HG03378 (cell line): ENCODE measurements around the gene CFL2.

Source experiments
- ATAC-seq: cut with Tn5 transposase; IDR thresholded peaks from one replicate; pipeline ENCODE4 v1.9.1; 2021; ENCODE audit warnings: mild to moderate bottlenecking, moderate library complexity; ENCODE audit not compliant: unreplicated experiment

Gene CFL2

DNA sequence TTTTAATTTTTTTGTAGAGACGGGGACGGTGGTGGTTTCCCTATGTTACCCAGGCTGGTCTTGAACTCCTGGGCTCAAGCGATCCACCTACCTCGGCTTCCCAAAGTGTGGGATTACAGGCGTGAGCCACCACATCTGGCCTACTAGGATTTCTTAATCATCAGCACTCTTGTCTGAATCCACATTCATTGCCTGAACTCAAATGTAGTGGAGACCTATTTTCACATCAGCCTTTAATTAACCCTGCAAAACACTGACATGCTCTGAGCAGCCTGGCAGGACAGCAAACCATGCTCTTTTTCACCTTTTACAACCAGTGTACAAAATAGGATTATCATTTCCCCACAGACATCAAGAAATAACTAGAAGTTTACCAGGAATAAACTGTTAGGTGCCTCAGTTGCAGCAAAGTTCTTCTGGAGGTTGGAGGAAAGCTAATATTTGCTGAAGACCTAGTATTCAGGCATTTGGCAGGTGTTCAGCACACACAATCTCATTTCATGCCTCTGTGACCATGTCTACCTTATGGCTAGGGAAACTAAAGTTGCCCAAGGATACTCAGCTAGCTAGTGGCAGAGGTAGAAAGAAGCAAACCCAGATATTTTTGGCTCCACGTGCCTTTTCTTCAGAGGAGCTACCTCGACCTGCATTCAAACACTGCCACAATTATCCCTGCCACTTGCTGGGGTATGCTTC, 37.7 kb downstream of the CFL2 start:
- ATAC-seq = no peak

DNA sequence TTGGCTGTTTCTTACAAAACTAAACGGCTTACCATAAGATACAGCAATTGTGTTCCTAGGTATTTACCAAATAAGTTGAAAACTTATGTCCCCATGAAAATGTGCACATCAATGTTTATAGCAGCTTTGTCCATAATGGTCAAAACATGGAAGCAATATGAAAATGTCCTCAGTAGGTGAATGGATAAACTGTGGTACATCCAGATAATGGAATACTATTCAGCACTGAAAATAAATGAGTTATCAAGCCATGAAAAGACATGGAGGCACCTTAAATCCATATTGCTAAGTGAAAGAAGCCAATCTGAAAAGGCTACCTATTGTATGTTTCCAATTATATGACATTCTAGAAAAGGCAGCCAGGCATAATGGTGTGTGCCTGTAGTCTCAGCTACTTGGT, 40.7 kb downstream of the CFL2 start:
- no peak for ATAC-seq

DNA sequence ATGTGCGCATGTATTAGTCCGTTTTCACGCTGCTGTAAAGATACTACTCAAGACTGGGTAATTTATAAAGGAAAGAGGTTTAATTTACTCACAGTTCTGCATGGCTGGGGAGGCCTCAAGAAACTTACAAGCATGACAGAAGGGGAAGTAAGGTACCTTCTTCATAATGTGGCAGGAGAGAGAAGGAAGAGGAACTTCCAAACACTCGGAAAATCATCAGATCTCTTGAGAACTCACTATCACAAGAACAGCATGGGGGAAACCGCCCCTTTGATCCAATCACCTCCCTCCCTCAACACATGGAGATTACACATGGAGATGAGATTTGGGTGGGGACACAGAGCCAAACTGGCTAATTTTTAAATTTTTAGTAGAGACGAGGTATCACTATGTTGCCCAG, 42.7 kb downstream of the CFL2 start:
- no peak for ATAC-seq

DNA sequence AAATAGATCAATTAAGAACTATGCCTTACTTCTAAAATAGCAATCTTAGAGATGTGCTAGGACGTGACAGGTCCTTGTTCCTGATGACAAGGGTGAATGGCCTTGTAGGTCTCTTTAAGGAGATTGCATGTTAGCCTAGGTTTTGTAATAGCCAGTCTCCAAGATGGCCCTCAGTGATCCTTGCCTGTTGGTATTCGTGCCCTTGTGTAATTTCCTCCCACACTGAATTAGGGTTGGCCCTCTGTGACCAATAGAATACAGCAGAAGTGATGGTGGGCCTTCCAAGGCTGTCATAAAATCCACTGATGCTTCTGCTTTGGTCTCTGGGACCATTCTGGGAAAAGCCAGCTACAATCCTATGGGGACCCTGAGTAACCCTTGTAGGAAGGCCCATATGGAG, 46.3 kb downstream of the CFL2 start:
- no peak for ATAC-seq

DNA sequence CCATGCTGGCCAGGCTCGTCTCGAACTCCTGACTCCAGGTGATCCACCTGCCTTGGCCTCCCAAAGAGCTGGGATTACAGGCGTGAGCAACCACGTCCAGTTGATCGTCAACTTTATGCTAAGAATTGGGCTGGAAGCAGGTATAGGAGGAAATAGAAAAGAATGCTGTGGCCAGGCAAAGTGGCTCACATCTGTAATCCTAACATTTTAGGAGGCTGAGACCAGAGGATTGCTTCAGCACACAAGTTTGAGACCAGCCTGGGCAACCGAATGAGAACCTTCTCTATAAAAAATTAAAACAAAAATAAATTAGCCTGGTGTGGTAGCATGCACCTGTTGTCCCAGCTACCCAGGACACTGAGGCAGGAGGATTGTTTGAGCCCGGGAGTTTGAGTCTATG, 47.4 kb downstream of the CFL2 start:
- ATAC-seq = no peak

DNA sequence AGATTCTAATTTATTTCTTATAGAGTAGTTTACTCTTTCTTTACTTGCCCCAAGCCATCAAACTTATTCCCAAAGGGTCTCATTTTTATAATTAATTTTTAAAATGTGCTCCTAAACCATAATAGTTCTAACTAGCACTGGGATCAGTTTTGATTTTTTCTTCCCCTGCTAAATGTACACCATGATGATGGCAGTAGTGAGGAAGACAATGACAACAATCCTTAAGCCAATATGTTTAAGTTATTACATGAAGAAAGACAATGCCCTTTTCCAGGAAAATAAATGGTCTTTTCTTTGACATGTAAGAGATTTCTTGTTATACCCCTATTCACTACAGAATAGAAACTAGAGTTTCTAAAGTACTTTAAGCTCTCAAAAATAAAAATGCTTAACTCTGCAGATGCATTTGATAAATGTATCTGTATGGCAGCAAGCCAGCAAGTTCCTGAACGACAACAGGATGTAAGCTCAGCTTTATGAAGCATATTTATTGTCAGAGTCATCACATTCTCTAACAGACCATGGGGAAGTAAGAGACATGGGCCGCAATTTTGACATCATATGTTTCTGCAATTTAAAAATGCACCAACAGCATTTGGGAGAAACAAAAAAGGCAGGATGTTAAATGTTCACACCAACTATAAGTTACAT, 48.5 kb downstream of the CFL2 start:
- no peak for ATAC-seq

DNA sequence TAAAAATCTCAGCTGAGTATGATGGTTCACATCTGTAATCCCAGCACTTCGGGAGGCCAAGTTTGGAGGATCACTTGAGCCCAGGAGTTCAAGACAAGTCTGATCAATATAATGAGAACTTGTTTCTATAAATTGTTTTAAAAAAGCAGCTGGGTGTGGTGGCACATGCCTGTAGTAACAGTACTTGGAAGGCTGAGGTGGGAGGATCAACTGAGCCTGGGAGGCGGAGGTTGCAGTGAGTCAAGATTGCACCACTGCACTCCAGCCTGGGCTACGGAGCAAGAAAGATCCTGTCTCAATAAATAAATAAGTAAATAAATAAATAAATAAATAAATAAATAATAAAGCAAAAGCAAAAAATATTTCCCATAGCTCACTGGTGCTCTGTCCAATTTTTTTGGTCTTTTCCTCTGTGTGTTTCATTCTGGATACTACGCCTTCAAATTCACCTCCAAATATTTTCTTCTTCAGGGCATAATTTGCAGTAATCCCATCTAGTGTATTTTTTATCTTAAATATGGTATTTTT, 51.8 kb downstream of the CFL2 start:
- no peak for ATAC-seq

DNA sequence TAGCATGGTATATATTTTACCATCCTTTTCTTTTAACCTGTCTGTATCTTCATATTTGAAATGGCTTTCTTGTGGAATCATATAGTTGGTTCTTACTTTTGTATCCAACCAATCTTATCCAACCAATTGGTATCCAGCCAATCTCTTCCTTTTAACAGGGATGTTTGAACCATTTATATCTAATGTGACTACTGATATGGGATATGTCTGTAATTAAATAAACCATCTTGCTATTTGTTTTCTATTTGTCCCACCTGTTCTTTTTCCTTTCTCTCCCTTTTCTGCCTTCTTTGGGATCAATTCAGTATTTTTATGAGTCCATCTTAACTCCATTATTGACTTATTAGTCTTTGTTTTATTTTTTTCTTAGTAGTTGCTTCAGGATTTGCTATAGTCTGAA, 53.6 kb downstream of the CFL2 start:
- no peak for ATAC-seq
